ENCODE measurements around the gene GNL3L.
"Not testable (repeated sequence)": the region's sequence is repeated elsewhere in the genome, so short reads cannot be mapped to it uniquely, and the experiment has no call there.

The GNL3L gene

DNA sequence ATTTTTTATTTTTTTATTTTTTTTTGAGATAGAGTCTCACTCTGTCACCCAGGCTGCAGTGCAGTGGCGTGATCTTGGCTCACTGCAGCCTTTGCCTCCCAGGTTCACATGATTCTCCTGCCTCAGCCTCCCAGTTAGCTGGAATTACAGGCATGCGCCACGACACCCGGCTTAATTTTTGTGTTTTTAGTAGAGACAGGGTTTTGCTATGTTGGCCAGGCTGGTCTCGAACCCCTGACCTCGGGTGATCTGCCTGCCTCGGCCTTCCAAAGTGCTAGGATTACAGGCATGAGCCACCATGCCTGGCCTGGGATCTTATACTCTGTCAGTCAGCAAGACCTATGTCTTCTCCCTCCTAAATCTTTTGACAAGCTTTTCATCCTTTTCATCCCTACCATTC lies 25.0 kb downstream of the GNL3L start:
- in situ Hi-C loops (cut with MboI; ENCODE audit: low sequenced_read_pairs), result not testable (repeated sequence)

DNA sequence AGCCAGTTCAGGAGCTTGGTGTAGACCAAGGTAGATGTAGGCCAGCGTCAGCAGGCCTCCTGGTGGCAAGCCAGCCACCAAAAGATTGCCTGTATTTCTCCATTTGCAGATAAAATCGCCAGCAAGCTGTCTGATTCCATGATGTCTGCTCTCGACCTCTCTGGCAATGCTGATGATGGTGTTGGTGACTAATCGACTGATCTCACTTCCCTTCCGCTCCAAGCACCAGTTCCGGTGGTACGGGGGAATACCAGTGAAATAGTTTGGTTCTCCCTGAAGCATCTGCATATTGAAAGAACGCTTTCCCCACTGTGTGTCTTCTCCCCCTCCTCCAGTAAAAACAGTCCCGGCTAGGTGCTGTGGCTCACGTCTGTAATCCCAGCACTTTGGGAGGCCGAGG lies 30.4 kb downstream of the GNL3L start:
- in situ Hi-C loops (cut with MboI; ENCODE audit: low sequenced_read_pairs), result no loop called here

DNA sequence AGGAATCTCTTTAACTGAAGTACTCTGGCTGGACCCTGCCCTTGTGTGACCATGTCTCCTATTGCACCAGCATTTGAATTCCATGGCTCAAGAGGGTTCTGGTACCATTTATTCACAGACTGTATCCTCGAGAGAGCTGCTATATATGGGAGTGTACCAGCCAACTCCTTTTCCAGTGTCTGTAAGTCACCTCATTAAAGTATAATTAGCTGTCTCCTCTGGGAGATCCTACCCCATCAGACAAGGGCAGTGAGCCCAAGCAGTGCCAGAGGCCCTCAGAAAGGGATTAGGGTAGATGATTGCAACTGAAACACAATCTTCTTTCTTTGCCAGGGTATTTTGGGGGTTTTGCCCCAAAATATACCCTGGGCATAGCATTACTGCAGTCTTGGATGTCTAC lies 31.6 kb downstream of the GNL3L start:
- in situ Hi-C loops (cut with MboI; ENCODE audit: low sequenced_read_pairs), result no loop called here

DNA sequence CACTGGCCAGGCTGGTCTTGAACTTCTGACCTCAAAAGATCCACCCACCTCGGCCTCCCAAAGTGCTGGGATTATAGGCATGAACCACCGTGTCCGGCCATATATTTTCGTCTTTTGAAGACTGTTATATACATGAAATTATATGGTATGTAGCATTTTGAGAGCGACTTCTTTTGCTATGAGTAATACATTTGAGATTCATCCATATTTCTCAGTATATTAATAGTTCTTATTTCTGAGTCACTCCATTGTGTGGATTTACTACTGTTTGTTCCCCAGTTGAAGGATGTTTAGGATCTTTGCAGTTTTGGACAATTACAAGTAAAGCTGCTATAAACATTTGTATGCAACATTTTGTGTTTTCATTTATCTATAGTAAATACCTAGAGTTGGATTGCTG lies 34.9 kb downstream of the GNL3L start:
- in situ Hi-C loops (cut with MboI; ENCODE audit: low sequenced_read_pairs), result no loop called here

DNA sequence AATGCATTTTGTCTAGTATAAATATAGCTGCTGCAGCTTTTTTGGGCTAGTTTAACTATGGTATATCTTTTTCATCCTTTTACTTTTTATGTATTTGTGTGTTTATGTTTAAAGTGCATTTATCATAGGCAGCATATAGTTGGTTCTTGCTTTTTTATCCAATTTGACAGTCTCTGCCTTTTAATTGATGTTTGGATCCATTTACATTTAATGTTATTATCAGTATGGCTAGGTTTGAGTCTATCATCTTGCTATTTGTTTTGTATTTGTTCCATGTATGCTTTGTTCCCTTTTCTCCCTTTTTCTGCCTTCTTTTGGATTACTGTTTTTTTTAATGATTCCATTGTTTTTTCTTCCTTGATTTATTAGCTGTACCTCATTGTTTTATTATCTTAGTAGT lies 40.3 kb downstream of the GNL3L start:
- in situ Hi-C loops (cut with MboI; ENCODE audit: low sequenced_read_pairs), result no loop called here

DNA sequence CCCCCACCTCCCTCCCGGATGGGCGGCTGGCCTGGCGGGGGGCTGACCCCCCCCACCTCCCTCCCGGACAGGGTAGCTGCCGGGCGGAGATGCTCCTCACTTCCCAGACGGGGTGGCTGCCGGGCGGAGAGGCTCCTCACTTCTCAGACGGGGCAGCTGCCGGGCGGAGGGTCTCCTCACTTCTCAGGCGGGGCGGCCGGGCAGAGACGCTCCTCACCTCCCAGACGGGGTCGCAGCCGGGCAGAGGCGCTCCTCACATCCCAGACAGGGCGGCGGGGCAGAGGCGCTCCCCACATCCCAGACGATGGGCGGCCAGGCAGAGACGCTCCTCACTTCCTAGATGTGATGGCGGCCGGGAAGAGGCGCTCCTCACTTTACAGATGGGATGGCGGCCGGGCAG lies 42.6 kb downstream of the GNL3L start:
- in situ Hi-C loops (cut with MboI; ENCODE audit: low sequenced_read_pairs), result not testable (repeated sequence)

DNA sequence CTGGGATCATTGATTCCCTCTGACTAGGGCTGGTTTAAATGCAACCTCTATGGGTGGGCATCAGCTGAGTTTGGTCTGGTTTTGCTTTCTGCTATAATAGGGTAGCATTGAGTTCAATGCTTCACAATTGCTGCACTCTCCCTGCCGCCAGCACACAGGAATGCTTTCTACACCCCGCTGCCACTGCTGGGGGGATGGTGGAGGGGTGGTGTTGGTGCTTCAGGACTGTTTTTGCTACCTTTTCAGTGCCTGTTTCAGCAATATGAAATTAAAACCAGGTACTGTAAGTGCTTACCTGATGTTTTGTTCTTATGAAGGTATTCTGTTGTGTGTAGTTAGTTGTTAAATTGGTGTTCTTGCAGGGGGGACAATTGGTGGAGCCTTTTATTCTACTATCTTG lies 67.7 kb downstream of the GNL3L start:
- in situ Hi-C loops (cut with MboI; ENCODE audit: low sequenced_read_pairs), result no loop called here

DNA sequence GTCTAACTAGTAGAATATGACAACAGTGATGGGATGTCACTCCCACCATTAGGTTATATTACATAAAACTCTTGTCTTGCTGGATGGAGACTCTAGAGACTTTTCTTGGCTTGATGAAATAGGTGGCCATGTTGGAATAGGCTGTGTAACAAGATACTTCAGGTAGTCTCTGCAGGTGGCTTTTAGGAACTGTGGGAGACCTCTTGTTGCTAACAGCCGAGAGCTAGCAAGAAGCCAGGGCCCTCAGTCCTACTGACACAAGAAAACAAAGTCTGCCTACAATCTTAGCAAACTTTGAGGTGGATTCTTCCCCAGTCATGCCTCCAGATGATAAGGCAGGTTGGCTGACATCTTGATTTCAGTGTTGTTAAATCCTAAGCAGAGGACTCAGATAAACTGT lies 72.5 kb downstream of the GNL3L start:
- in situ Hi-C loops (cut with MboI; ENCODE audit: low sequenced_read_pairs), result no loop called here
